ENCODE data around the gene NR6A1.

GRCh38 chr9:124783830-124784229, 12.7 kb upstream of the NR6A1 start:
- no peak for TF ChIP-seq CTCF (IDR thresholded peaks at IDR 0.05; ENCODE audit: low read depth, low read length, poor library complexity, severe bottlenecking)
- no peak for TF ChIP-seq EZH2phosphoT487 (IDR thresholded peaks at IDR 0.05; ENCODE audit: borderline replicate concordance, low read length)
